ENCODE data around the gene UGT1A8. TPM values are rescaled to one million over a fixed set of nuclear protein-coding genes. Genes with fewer than 3 reads are reported as not detected.
"Not testable (repeated sequence)": the region's sequence is repeated elsewhere in the genome, so short reads cannot be mapped to it uniquely, and the experiment has no call there.

UGT1A8 gene
- total RNA-seq, 1 experiment from 2014 or later, result not detected

GRCh38 chr2:233639860-233640259, 22.4 kb downstream of the UGT1A8 start (continued):
- TF ChIP-seq ZBTB33 (IDR thresholded peaks at IDR 0.05; ENCODE audit: extremely low read depth, insufficient replicate concordance, low read length), result no peak
- TF ChIP-seq ELF1 (IDR thresholded peaks at IDR 0.05; ENCODE audit: borderline replicate concordance, low read depth), result no peak
- TF ChIP-seq EGR1 (IDR thresholded peaks at IDR 0.05; ENCODE audit: low read depth), result no peak
- no peak for TF ChIP-seq ATF3 (IDR thresholded peaks at IDR 0.05)

GRCh38 chr2:233643128-233643527, 25.7 kb downstream of the UGT1A8 start:
- no peaks in the 10 kb centered on the region for H3K9me2 ChIP-seq (ENCODE audit: insufficient read depth)
- H2AFZ ChIP-seq (ENCODE audit: low read depth, low read length, poor library complexity, severe bottlenecking), result no peak overlapping the region
- H3K4me2 ChIP-seq (ENCODE audit: low read length), result no peak overlapping the region
- H3K9ac ChIP-seq (ENCODE audit: low read length), result no peak overlapping the region
- no peak overlapping the region for H3K4me3 ChIP-seq (replicated peaks in 1 of 2; ENCODE audit: low read depth in 1 of 2, low read length in 2 of 2)
- POLR2A ChIA-PET, result no interaction called here
- no peaks in the 10 kb centered on the region for H3K36me3 ChIP-seq (ENCODE audit: control insufficient read depth in 1 of 2, insufficient read depth in 2 of 2, low read length in 2 of 2)
- RAD21 ChIA-PET (ENCODE audit: low non-redundant PET in 1 of 2, low total read pairs in 2 of 2, uncharacterized antibody in 2 of 2, unreplicated experiment in 2 of 2), result no interaction called here
- peak; percentile 8; the same call in 1 of the 2 replicates for TF ChIP-seq RAD21 (IDR thresholded peaks at IDR 0.05; ENCODE audit: low read depth)
- TF ChIP-seq EZH2phosphoT487 (IDR thresholded peaks at IDR 0.05; ENCODE audit: borderline replicate concordance), result no peak
- peak in 2 of 3 experiments; percentile 50 to 52; a peak in 4 of 6 replicates for TF ChIP-seq CTCF (IDR thresholded peaks at IDR 0.05 in 2 of 3, conservative IDR thresholded peaks at IDR 0.05 in 1 of 3; ENCODE audit: borderline replicate concordance in 1 of 3, insufficient read depth in 1 of 3, low read depth in 2 of 3, low read length in 2 of 3)
- no peak for TF ChIP-seq YY1 (IDR thresholded peaks at IDR 0.05; ENCODE audit: extremely low read depth, insufficient replicate concordance, low read depth, low read length)
- no peak for TF ChIP-seq SIN3A (IDR thresholded peaks at IDR 0.05; ENCODE audit: low read depth)
- peaks cover 2 to 5% of the 10 kb centered on the region in 2 experiments; a peak in 3 of 4 replicates for H3K4me1 ChIP-seq (ENCODE audit: control insufficient read depth in 1 of 2, insufficient read depth in 2 of 2, low read length in 2 of 2)
- DNase-seq (ENCODE audit: low read depth, low spot score) (peak; percentile 27), ATAC-seq (peak; percentile 98)
- no peaks in the 10 kb centered on the region for H4K20me1 ChIP-seq (ENCODE audit: insufficient read depth)
- H3K79me2 ChIP-seq (ENCODE audit: insufficient read depth, low read length), result no peaks in the 10 kb centered on the region
- CTCF ChIA-PET, result no interaction called here
- H3K9me3 ChIP-seq (ENCODE audit: control insufficient read depth in 1 of 2, insufficient read depth in 1 of 2, low read depth in 1 of 2, low read length in 2 of 2), result no peaks in the 10 kb centered on the region; a peak in 1 of 4 replicates
- no TSS peak for BruUV-seq (replicated peaks)
- H3K27me3 ChIP-seq (ENCODE audit: insufficient read depth, low read length), result no peaks in the 10 kb centered on the region
- H3K27ac ChIP-seq (ENCODE audit: low read depth, low read length), result no peak overlapping the region
- intact Hi-C loops (cut with micrococcal nuclease), result no loop called here

GRCh38 chr2:233646033-233646432, 28.6 kb downstream of the UGT1A8 start:
- H3K4me1 ChIP-seq (ENCODE audit: control insufficient read depth in 1 of 2, insufficient read depth in 2 of 2, low read length in 2 of 2); H3K9ac ChIP-seq (ENCODE audit: low read length); H3K4me3 ChIP-seq (replicated peaks in 1 of 2; ENCODE audit: low read depth in 1 of 2, low read length in 2 of 2); intact Hi-C loops (cut with micrococcal nuclease); H4K20me1 ChIP-seq (ENCODE audit: insufficient read depth); H3K36me3 ChIP-seq (ENCODE audit: control insufficient read depth in 1 of 2, insufficient read depth in 2 of 2, low read length in 2 of 2); BruUV-seq (replicated peaks); H3K9me3 ChIP-seq (ENCODE audit: control insufficient read depth in 1 of 2, insufficient read depth in 1 of 2, low read depth in 1 of 2, low read length in 2 of 2); CTCF ChIA-PET; H3K4me2 ChIP-seq (ENCODE audit: low read length); H3K9me2 ChIP-seq (ENCODE audit: insufficient read depth); DNase-seq (ENCODE audit: low read depth, low spot score); H2AFZ ChIP-seq (ENCODE audit: low read depth, low read length, poor library complexity, severe bottlenecking); H3K79me2 ChIP-seq (ENCODE audit: insufficient read depth, low read length); ATAC-seq; H3K27ac ChIP-seq (ENCODE audit: low read depth, low read length); H3K27me3 ChIP-seq (ENCODE audit: insufficient read depth, low read length); RAD21 ChIA-PET (ENCODE audit: low non-redundant PET in 1 of 2, low total read pairs in 2 of 2, uncharacterized antibody in 2 of 2, unreplicated experiment in 2 of 2); POLR2A ChIA-PET: not testable (repeated sequence)
